B cell (primary cell): Measurements from ENCODE around the gene SF3B6. TPM values are rescaled to one million over a fixed set of nuclear protein-coding genes. Genes with fewer than 3 reads are reported as not detected.

Source experiments
- ATAC-seq: fragments of 200-7000 bp; cut with Tn5 transposase; one replicate; pipeline ENCODE4 v1.10.0; 2021; ENCODE audit warnings: low read depth, mild to moderate bottlenecking, moderate number of reproducible peaks, moderate library complexity
- CTCF ChIA-PET: fragments of 350-600 bp; sonication (Branson Sonifier 250); formaldehyde crosslinking; loops from one replicate; lab custom pipeline; 2021; ENCODE audit warnings: antibody characterized with exemption, inconsistent platforms; lab: Charles Lee
- POLR2A ChIA-PET: fragments of 350-600 bp; sonication (Branson Sonifier 250); formaldehyde crosslinking; loops from one replicate; lab custom pipeline; 2021; ENCODE audit warnings: antibody characterized with exemption; lab: Charles Lee
- DNase-seq: peaks from one replicate; pipeline ENCODE4 v3.0.0; 2013
- H2AFZ ChIP-seq: 2 replicates; pipeline ENCODE4 v1.6.1; 2012; ENCODE audit warnings: mild to moderate bottlenecking, low read depth, low read length; ENCODE audit not compliant: insufficient read depth, poor library complexity, severe bottlenecking
- H3K27ac ChIP-seq, 2 donors: 1 replicate in 1 of 2; 2 replicates in 1 of 2; pipeline ENCODE4 v1.5.1; 2012 to 2013; ENCODE audit warnings: low read length in 2 of 2, mild to moderate bottlenecking in 2 of 2, moderate library complexity in 1 of 2
- H3K27me3 ChIP-seq, 4 experiments: fragments of 200-600 bp in 1 of 4; sonication (generic) in 1 of 4; replicated peaks in 1 of 4; 1 replicate in 2 of 4; 2 replicates in 2 of 4; pipeline versions ENCODE4 v1.6.1 to v1.7.0; 2013 to 2016; ENCODE audit warnings: low read length in 3 of 4, mild to moderate bottlenecking in 2 of 4, mixed read lengths in 1 of 4, moderate library complexity in 1 of 4; ENCODE audit not compliant: insufficient read depth in 4 of 4, control insufficient read depth in 3 of 4; ENCODE audit errors: control extremely low read depth in 1 of 4
- H3K36me3 ChIP-seq, 2 experiments: replicated peaks in 1 of 2; 1 replicate in 1 of 2; 2 replicates in 1 of 2; pipeline versions ENCODE4 v1.6.1 to v1.7.1; 2013; ENCODE audit warnings: low read length in 1 of 2; ENCODE audit not compliant: insufficient read depth in 2 of 2, control insufficient read depth in 1 of 2; ENCODE audit errors: control extremely low read depth in 1 of 2, extremely low read depth in 1 of 2
- H3K4me1 ChIP-seq, 2 donors: fragments of 200-600 bp in 1 of 2; sonication (generic) in 1 of 2; 1 replicate in 1 of 2; 2 replicates in 1 of 2; pipeline versions ENCODE4 v1.5.1 to v1.6.1; 2013 to 2017; ENCODE audit warnings: low read length in 2 of 2; ENCODE audit not compliant: control insufficient read depth in 2 of 2, insufficient read depth in 2 of 2
- H3K4me2 ChIP-seq: replicated peaks from 2 replicates; pipeline ENCODE3; 2012; ENCODE audit warnings: mild to moderate bottlenecking, low read depth, low read length; ENCODE audit not compliant: poor library complexity, severe bottlenecking
- H3K4me3 ChIP-seq, 5 experiments: fragments of 200-600 bp in 1 of 5; sonication (generic) in 1 of 5; 1 replicate in 3 of 5; 2 replicates in 2 of 5; pipeline versions ENCODE4 v1.5.1 to v1.7.0; 2011 to 2016; ENCODE audit warnings: low read length in 4 of 5, mild to moderate bottlenecking in 4 of 5, low read depth in 2 of 5, control low read depth in 1 of 5, moderate library complexity in 1 of 5; ENCODE audit not compliant: insufficient read depth in 1 of 5; ENCODE audit errors: control extremely low read depth in 1 of 5, extremely low read depth in 1 of 5
- H3K79me2 ChIP-seq: fragments of 200-600 bp; sonication (generic); one replicate; pipeline ENCODE4 v1.6.0; 2016; ENCODE audit warnings: low read length; ENCODE audit not compliant: control insufficient read depth, insufficient read depth
- H3K9ac ChIP-seq: fragments of 200-600 bp; sonication (generic); 2 replicates; pipeline ENCODE4 v1.6.1; 2017; ENCODE audit warnings: mild to moderate bottlenecking, low read length, moderate library complexity
- H3K9me3 ChIP-seq, 3 donors: one replicate each; pipeline versions ENCODE4 v1.6.1 to v1.7.1; 2013; ENCODE audit warnings: low read length in 2 of 3; ENCODE audit not compliant: control insufficient read depth in 2 of 3, insufficient read depth in 1 of 3; ENCODE audit errors: control extremely low read depth in 1 of 3
- H4K20me1 ChIP-seq: 2 replicates; pipeline ENCODE4 v1.6.0; 2012; ENCODE audit warnings: mild to moderate bottlenecking, low read length; ENCODE audit not compliant: insufficient read depth, control insufficient read depth, poor library complexity, severe bottlenecking
- H3K27ac Mint-ChIP-seq: one replicate; pipeline ENCODE4 v1.8.0; 2021; ENCODE audit warnings: mixed read lengths
- H3K27me3 Mint-ChIP-seq: one replicate; pipeline ENCODE4 v1.8.0; 2021; ENCODE audit warnings: mixed read lengths
- H3K4me1 Mint-ChIP-seq: one replicate; pipeline ENCODE4 v1.8.0; 2021; ENCODE audit warnings: mixed read lengths
- H3K4me3 Mint-ChIP-seq: one replicate; pipeline ENCODE4 v1.8.0; 2021; ENCODE audit warnings: mixed read lengths
- H3K9me3 Mint-ChIP-seq: one replicate; pipeline ENCODE4 v1.8.0; 2022; ENCODE audit warnings: mixed read lengths; ENCODE audit not compliant: insufficient read depth
- EZH2 ChIP-seq: IDR thresholded peaks from 2 replicates; pipeline ENCODE4 v1.6.1; 2012; ENCODE audit warnings: borderline replicate concordance, low read depth, mild to moderate bottlenecking, moderate library complexity, low read length; ENCODE audit not compliant: insufficient read depth, poor library complexity, severe bottlenecking
- WGBS: methylation state at CpG from one replicate; pipeline ENCODE4 v1.1.5; 2013; ENCODE audit warnings: missing lambda C conversion rate; ENCODE audit not compliant: insufficient coverage; 5-methylcytosine and 5-hydroxymethylcytosine counted together
- intact Hi-C: fragments of 100-400 bp; cut with micrococcal nuclease; formaldehyde crosslinking; loops from one replicate; pipeline ENCODE4 v1.10.0; 2022
- polyA plus RNA-seq: library from polyadenylated mRNA; depleted of rRNA; stranded (reverse); fragments of >200 nt; gene quantifications from 2 replicates; pipeline ENCODE4 v1.2.3, GENCODE V29; 2012
- total RNA-seq, 2 donors: library from RNA; stranded (reverse); fragments of 120-200 nt in 1 of 2; gene quantifications; 1 replicate in 1 of 2; 2 replicates in 1 of 2; pipeline versions ENCODE4 v1.2.3 to v1.2.4, GENCODE V29; 2013 to 2022
- TF ChIP-seq, protein P1 (sequence below): fragments of 200-600 bp; IDR thresholded peaks from one replicate; pipeline ENCODE4 v1.8.0; 2022; ENCODE audit warnings: antibody characterized with exemption, mild to moderate bottlenecking

Gene SF3B6
- total and polyA plus RNA-seq, 2 donors (not counting 1 experiment from before 2014, with no cell fraction given), result 47.2 to 48.4 TPM

DNA sequence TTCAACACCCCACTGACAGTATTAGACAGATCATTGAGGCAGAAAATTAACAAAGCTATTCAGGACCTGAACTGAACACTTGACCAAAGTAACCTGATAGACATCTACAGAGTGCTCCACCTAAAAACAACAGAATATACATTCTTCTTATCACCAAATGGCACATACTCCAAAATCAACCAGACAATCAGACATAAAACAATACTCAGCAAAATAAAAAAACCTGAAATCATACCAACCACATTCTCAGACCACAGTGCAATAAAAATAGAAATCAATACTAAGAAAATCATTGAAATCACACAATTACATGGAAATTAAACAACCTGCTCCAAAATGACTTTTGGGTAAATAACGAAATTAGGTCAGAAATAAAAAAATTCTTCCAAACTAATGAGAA is 31.2 kb upstream of the SF3B6 start:
- no CpG with 5 or more reads among the region's 1 CpG for WGBS
- ChIA-PET CTCF (no interaction called here), POLR2A (no interaction called here)
- Histone ChIP-seq H3K4me3 (no peak overlapping the region), H3K27me3 (no peaks in the 10 kb centered on the region), H3K9ac (no peak overlapping the region), H3K36me3 (no peaks in the 10 kb centered on the region), H3K4me2 (no peak overlapping the region), H2AFZ (no peak overlapping the region), H3K79me2 (no peaks in the 10 kb centered on the region), H4K20me1 (no peaks in the 10 kb centered on the region), H3K4me1 (peaks cover 18 to 22% of the 10 kb centered on the region in 2 donors), H3K27ac (no peak overlapping the region), H3K9me3 (peaks cover 0 to 17% (median 9%) of the 10 kb centered on the region in 3 donors)
- no peak overlapping the region for H3K4me3 Mint-ChIP-seq
- intact Hi-C loops, result no loop called here
- no peak for ATAC-seq
- no peak for DNase-seq
- H3K4me1 Mint-ChIP-seq, result peaks cover 22% of the 10 kb centered on the region
- H3K9me3 Mint-ChIP-seq, result peaks cover 24% of the 10 kb centered on the region
- no peak for TF ChIP-seq EZH2
- TF ChIP-seq, protein P1, sequence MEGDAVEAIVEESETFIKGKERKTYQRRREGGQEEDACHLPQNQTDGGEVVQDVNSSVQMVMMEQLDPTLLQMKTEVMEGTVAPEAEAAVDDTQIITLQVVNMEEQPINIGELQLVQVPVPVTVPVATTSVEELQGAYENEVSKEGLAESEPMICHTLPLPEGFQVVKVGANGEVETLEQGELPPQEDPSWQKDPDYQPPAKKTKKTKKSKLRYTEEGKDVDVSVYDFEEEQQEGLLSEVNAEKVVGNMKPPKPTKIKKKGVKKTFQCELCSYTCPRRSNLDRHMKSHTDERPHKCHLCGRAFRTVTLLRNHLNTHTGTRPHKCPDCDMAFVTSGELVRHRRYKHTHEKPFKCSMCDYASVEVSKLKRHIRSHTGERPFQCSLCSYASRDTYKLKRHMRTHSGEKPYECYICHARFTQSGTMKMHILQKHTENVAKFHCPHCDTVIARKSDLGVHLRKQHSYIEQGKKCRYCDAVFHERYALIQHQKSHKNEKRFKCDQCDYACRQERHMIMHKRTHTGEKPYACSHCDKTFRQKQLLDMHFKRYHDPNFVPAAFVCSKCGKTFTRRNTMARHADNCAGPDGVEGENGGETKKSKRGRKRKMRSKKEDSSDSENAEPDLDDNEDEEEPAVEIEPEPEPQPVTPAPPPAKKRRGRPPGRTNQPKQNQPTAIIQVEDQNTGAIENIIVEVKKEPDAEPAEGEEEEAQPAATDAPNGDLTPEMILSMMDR, result no peak
- H3K27ac Mint-ChIP-seq, result no peak overlapping the region
- H3K27me3 Mint-ChIP-seq, result no peaks in the 10 kb centered on the region

DNA sequence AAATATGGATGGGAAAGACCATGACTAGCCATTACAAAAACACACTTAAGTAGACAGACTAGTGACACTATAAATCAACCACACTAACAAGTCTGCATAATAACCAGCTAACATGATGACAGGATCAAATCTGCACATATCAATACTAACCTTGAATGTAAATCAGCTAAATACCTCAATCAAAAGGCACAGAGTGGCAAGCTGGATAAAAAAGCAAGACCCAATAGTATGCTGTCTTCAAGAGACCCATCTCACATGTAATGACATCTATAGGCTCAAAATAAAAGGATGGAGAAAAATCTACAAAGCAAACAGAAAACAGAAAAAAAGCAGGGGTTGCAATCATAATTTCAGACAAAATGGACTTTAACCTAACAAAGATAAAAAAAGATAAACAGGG is 30.7 kb upstream of the SF3B6 start:
- Histone ChIP-seq H4K20me1 (no peaks in the 10 kb centered on the region), H3K36me3 (no peaks in the 10 kb centered on the region), H3K9ac (no peak overlapping the region), H3K79me2 (no peaks in the 10 kb centered on the region), H3K4me2 (no peak overlapping the region), H3K9me3 (peaks cover 0 to 17% (median 9%) of the 10 kb centered on the region in 3 donors), H3K4me3 (no peak overlapping the region), H3K4me1 (peaks cover 18 to 22% of the 10 kb centered on the region in 2 donors), H3K27me3 (no peaks in the 10 kb centered on the region), H3K27ac (no peak overlapping the region), H2AFZ (no peak overlapping the region)
- Mint-ChIP-seq H3K4me3 (no peak overlapping the region), H3K9me3 (peaks cover 24% of the 10 kb centered on the region), H3K27ac (no peak overlapping the region), H3K4me1 (peaks cover 22% of the 10 kb centered on the region), H3K27me3 (no peaks in the 10 kb centered on the region)
- intact Hi-C loops, result no loop called here
- TF ChIP-seq EZH2, result no peak
- TF ChIP-seq, protein P1, result no peak
- CTCF ChIA-PET, result interaction anchor here (2.6 kb wide), 1 partner anchor 22 kb away, joined by 7 read pairs; the partner anchor contains the start of gene TP53I3
- POLR2A ChIA-PET, result interaction anchor here (0.7 kb wide), 1 partner anchor 21 kb away, joined by 7 read pairs; no protein-coding TSS in a partner anchor
- DNase-seq, result no peak
- ATAC-seq, result no peak
